ENCODE results near the gene PDZD4. TPM values are rescaled to one million over a fixed set of nuclear protein-coding genes. Genes with fewer than 3 reads are reported as not detected.

PDZD4 gene
- total RNA-seq, 2 experiments from 2014 or later = 1.4 to 2.6 TPM

DNA sequence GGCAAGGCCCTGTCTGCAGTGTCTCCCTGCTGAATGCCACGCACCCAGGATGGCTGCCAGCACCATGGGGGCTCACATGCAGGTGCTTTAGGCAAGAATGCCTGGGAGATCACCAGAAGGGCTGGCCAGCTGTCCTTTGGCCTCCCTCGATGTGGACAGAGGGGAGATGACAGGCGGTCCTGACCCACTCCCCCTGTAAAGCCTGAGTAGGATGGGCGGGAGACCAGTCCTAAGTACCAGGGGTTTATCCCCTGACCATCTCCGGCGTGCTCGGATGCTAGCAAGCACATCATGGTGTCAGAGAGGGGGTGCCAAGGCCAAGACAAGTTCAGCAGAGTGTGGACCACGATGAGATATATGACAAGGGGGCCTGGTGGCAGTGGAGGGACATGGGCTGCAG is 5.3 kb downstream of the PDZD4 start:
- no peaks in the 10 kb centered on the region for H3K36me3 Mint-ChIP-seq (ENCODE audit: low read depth)
- no peak overlapping the region for H3K4me3 Mint-ChIP-seq
- TF ChIP-seq, protein P1, sequence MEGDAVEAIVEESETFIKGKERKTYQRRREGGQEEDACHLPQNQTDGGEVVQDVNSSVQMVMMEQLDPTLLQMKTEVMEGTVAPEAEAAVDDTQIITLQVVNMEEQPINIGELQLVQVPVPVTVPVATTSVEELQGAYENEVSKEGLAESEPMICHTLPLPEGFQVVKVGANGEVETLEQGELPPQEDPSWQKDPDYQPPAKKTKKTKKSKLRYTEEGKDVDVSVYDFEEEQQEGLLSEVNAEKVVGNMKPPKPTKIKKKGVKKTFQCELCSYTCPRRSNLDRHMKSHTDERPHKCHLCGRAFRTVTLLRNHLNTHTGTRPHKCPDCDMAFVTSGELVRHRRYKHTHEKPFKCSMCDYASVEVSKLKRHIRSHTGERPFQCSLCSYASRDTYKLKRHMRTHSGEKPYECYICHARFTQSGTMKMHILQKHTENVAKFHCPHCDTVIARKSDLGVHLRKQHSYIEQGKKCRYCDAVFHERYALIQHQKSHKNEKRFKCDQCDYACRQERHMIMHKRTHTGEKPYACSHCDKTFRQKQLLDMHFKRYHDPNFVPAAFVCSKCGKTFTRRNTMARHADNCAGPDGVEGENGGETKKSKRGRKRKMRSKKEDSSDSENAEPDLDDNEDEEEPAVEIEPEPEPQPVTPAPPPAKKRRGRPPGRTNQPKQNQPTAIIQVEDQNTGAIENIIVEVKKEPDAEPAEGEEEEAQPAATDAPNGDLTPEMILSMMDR (IDR thresholded peaks at IDR 0.05) = no peak
- POLR2A ChIA-PET = no interaction called here
- peaks cover 3% of the 10 kb centered on the region for H3K27me3 Mint-ChIP-seq
- no peak overlapping the region for H3K27ac Mint-ChIP-seq
- intact Hi-C loops (cut with micrococcal nuclease) = no loop called here
- no peaks in the 10 kb centered on the region for H3K9me3 Mint-ChIP-seq
- peaks cover 25% of the 10 kb centered on the region for H3K4me1 Mint-ChIP-seq (ENCODE audit: low read depth)
- ATAC-seq (no peak), DNase-seq (no peak)
- CTCF ChIA-PET = no interaction called here

DNA sequence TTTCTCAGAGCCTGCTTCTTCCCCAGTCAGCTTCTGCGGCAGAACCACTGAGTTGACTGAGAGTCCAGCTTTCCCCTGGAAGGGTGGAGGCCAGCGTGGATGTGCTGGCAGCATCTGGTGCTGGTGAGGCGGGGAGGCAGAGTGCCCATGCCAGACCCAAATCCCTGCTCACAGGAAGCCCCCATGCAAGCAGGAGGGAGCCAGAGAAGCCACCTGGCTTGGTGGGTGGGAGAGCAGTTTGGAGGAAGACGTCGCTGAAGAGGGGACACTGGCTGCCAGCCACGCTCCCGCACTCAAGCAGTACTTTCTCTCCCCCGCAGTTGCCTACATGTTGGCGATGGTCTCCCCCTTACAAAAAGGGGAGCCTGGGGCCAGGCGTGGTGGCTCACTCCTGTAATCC is 6.0 kb downstream of the PDZD4 start:
- ATAC-seq (no peak), DNase-seq (no peak)
- H3K4me3 Mint-ChIP-seq = no peak overlapping the region
- no peaks in the 10 kb centered on the region for H3K9me3 Mint-ChIP-seq
- H3K27ac Mint-ChIP-seq = no peak overlapping the region
- intact Hi-C loops (cut with micrococcal nuclease) = no loop called here
- CTCF ChIA-PET = no interaction called here
- H3K27me3 Mint-ChIP-seq = peaks cover 3% of the 10 kb centered on the region
- peaks cover 29% of the 10 kb centered on the region for H3K4me1 Mint-ChIP-seq (ENCODE audit: low read depth)
- TF ChIP-seq, protein P1 (IDR thresholded peaks at IDR 0.05) = no peak
- POLR2A ChIA-PET = no interaction called here
- H3K36me3 Mint-ChIP-seq (ENCODE audit: low read depth) = no peaks in the 10 kb centered on the region

DNA sequence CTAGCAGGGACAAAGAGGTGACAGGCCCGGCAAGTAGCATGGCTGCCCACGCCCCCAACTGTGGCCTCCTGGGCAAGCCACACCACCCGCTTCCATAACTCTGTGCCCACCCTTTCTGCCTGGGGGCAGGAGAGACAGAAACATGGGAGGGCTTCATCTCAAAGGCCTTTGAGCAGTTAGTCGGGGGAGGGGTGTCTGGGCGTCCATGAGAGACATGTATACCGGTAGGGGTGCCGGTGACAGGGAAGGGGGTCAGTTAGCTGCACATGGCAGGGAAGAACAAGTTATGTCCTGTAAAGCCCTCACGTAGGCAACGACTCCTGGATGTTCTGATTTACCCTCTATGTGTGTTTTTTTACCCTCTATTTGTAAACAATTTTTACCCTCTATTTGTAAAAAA is 9.3 kb downstream of the PDZD4 start:
- no peak for ATAC-seq
- peaks cover 4% of the 10 kb centered on the region for H3K27me3 Mint-ChIP-seq
- TF ChIP-seq, protein P1 (IDR thresholded peaks at IDR 0.05) = no peak

DNA sequence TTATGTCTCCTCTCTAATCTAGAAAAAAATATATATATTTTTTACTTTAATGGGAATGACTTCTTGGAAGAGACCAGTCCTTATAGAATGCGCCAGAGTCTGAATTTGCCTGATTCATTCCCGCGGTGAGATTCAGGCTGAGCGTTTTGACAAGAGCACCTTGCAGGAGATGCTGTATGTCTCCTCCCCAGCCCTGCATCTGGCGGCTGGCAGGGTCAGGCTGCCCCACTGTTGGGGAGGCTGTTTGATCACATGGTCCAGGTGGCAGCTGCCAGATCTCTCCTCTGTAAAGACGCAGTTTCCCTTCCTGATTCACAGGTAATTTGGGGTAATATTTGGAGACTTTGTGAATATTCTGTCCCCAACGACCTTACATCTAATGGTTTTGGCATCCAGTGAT is 9.7 kb downstream of the PDZD4 start:
- ChIA-PET CTCF (no interaction called here), POLR2A (no interaction called here)
- peaks cover 32% of the 10 kb centered on the region for H3K4me1 Mint-ChIP-seq (ENCODE audit: low read depth)
- DNase-seq (no peak), ATAC-seq (no peak)
- H3K4me3 Mint-ChIP-seq = no peak overlapping the region
- intact Hi-C loops (cut with micrococcal nuclease) = no loop called here
- no peak overlapping the region for H3K27ac Mint-ChIP-seq
- TF ChIP-seq, protein P1 (IDR thresholded peaks at IDR 0.05) = no peak
- no peaks in the 10 kb centered on the region for H3K36me3 Mint-ChIP-seq (ENCODE audit: low read depth)
- H3K27me3 Mint-ChIP-seq = peaks cover 4% of the 10 kb centered on the region
- no peaks in the 10 kb centered on the region for H3K9me3 Mint-ChIP-seq

More for the DNA sequence above, 9.3 kb downstream of the PDZD4 start:
- H3K9me3 Mint-ChIP-seq = no peaks in the 10 kb centered on the region
- ChIA-PET POLR2A (no interaction called here), CTCF (no interaction called here)
- DNase-seq = no peak
- intact Hi-C loops (cut with micrococcal nuclease) = no loop called here
- H3K4me1 Mint-ChIP-seq (ENCODE audit: low read depth) = peaks cover 32% of the 10 kb centered on the region
- H3K36me3 Mint-ChIP-seq (ENCODE audit: low read depth) = no peaks in the 10 kb centered on the region
- H3K4me3 Mint-ChIP-seq = no peak overlapping the region
- H3K27ac Mint-ChIP-seq = no peak overlapping the region

DNA sequence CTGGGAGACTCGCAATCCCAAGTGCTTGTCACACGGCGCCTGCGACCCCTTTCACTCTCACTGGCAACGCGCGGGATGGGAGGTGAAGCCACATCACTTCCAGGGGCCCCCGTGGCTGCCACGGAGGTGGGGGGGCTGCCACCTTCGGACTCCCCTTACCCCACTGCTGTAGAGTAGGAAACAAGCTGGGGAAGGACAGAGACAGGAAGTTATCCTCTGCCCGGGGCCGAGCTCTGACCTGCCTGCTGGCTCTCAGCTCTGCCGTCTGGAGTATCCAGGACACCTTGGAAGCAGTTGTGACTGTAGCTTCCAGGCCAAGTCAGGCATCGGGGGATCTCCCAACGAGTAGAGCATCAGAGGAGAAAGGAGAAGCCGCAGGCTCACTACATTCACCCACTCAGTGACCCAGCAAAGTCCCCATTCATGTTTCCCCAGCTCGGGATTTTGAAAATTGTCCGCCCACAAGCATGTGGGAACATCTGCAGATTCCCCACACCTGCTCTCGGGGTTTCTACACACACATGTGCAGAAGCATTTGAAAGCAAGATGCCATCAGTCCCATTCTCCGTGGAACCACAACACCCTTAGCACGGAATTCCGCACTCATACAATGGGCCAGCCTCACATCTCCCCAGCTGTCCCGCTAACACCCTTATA is 10.8 kb downstream of the PDZD4 start:
- no peak for DNase-seq
- intact Hi-C loops (cut with micrococcal nuclease) = no loop called here
- Mint-ChIP-seq H3K4me3 (peak overlapping the region; percentile 47), H3K27me3 (peaks cover 4% of the 10 kb centered on the region), H3K9me3 (no peaks in the 10 kb centered on the region), H3K4me1 (ENCODE audit: low read depth) (peaks cover 36% of the 10 kb centered on the region), H3K27ac (no peak overlapping the region), H3K36me3 (ENCODE audit: low read depth) (no peaks in the 10 kb centered on the region)
- ATAC-seq = no peak
- TF ChIP-seq, protein P1 (IDR thresholded peaks at IDR 0.05) = no peak
- ChIA-PET POLR2A (interaction anchor here (1.4 kb wide), 1 partner anchor 8 kb away, joined by 3 read pairs; no protein-coding TSS in a partner anchor), CTCF (no interaction called here)

Data from activated CD8-positive, alpha-beta T cell treated with anti-CD3 and anti-CD28 coated beads for 36 hours (primary cell).